Dedifferentiated amniotic fluid mesenchymal stem cell (primary cell): ENCODE results near the gene DDX52.

Source experiments
- DNase-seq: peaks from one replicate; pipeline ENCODE4 v3.0.0-alpha.2; 2016; ENCODE audit errors: extremely low spot score

Gene DDX52

GRCh38 chr17:37576281-37576680, 67.0 kb downstream of the DDX52 start:
- DNase-seq = no peak

DNA sequence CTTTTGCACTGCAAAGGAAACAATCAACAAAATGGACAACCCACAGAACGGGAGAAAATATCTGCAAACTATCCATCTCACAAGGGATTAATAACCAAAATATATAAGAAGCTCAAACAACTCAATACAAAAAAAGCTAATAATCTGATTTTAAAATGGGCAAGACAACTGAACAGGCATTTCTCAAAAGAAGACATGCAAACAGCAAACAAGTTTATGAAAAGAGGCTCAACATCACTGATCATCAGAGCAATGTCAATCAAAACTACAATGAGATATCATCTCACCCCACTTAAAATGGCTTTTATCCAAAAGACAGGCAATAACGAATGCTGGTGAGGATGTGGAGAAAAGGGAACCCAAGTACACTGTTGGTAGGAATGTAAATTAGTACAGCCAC, 68.8 kb downstream of the DDX52 start:
- DNase-seq = no peak

- no peak for DNase-seq
These were observed 71.6 kb downstream of the DDX52 start for GRCh38 chr17:37571674-37572073.

GRCh38 chr17:37570527-37571093, 72.6 kb downstream of the DDX52 start:
- no peak for DNase-seq

DNA sequence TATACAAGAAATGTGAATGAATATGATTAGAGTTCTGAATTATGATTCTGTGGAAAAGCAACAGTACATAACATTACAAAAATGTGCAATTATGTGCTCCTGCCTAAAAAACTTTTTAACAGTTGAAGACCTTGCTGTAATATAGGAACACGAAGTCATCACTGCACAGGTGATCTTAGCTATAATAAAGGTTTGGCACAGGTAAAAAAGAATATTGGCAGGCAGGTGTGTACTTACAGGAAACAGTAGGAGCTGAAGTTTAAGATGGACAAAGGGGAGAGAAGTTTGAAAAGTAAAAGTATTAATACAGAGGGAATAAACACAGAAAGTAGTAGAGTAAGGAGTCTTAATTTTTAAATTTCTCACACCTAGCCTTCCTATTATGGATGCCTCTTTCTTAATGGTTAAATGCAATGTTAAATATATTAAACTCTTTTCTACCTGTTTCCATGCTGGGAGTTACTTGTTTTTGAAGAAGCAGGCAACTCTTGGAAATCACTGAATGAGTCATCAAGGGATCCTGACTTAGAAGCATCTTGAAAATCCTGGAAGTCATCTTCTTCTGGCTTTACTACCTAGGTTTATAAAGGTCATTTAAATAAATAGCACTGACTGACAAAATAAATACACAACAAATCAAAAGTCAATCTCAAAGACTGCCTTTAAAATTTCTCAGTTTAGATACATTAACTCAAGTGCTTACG, 74.7 kb downstream of the DDX52 start:
- no peak for DNase-seq

DNA sequence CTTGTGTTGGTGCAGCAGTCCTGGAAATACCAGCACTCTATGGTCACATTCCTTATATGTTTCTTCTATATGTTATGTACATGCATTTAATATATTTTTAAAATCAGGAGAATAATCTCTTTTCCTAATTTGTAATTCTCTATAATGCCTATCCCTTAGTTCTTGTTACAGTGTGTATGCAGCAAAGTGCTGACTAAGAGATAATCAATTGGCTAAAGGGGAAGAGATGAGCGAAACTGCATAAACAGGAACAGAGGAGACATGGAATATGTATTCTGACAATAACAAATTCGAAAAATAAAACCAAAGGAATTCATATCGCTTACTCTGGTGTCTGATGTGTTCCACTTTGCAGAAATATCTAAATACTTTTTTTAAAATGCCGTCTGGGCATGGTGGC, 75.7 kb downstream of the DDX52 start:
- DNase-seq = no peak

DNA sequence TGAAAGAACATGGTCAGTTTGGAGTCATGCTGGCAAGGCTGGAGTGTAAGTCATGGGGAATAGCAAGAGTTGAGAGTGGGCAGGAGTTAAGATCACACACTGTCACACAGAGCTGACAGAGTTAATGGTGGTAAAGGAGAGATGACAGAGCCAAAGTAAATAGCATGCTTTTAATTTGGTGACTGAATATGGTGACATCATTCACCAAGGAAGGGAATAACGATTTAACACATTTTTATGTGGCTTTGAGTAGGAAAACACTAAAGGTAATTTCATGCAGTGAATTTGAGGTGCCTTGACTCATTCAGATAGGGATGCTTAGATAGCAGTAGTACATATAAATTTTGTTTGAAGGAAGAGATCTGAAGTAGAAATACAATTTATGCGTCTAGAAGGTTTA, 76.1 kb downstream of the DDX52 start:
- no peak for DNase-seq

DNA sequence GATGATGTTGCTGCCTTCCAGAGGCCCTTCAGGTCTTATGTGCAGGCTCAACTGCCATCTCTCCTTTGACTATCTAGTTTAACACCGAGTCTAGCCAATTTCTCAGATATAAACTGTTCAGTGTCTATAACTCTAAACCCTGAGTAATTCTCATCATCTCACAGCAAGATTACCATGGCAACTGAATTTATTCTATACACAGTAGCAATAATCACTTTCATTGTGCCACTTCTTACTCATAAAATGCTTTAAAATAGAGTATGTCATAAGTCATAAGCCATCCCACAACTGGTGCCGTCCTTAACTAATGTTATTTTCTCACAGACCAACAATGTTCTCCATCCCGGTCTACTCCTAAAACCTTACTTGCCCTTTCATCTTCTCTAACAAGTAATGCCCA, 79.0 kb downstream of the DDX52 start:
- no peak for DNase-seq

DNA sequence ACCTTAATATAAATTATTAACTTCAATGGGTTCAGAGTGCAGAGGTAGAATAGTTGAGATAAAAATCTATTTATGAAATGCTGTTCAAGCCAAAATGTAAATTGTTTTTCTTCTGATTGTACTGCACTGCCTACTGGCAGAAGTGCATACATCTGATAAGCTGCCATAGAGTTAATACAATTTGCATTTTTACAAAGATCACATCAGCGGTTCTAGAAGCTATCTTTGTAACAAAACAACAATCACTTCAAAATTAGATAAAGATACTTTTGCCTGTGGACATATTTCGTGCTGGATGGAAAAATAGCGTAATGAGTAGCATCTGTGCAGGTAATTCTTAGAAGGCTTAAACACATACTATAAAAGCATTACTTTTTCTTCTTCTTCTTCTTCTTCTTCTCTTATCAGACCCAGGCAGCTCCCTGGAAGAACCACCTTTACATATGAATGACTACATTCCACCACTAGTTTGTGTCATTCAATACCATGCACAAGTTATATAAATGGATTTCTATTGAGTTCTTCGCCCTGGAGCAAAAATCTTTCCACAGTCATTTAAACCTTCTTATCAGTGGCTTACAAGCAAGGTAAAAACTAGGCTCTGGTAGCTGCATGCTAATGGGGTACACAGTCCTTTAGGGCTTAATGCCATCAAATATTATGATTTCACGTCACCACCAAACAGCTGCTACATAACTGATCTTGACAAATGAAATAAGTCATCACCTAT, 81.1 kb downstream of the DDX52 start:
- DNase-seq = no peak
